Sciatic nerve (tissue), 2 donors: ENCODE measurements around the gene TSC22D2. TPM values are rescaled to one million over a fixed set of nuclear protein-coding genes. Genes with fewer than 3 reads are reported as not detected.

Experiments used
- ATAC-seq: fragments of 200-7000 bp; cut with Tn5 transposase; one replicate; pipeline ENCODE4 v1.9.1; 2020; ENCODE audit warnings: mild to moderate bottlenecking, moderate library complexity
- DNase-seq: peaks from one replicate; pipeline ENCODE4 v3.0.0-alpha.2; 2020; ENCODE audit warnings: low spot score
- intact Hi-C: fragments of 100-400 bp; cut with DNase I; formaldehyde crosslinking; loops from one replicate; pipeline ENCODE4 v1.14.2; 2022
- total RNA-seq: library from RNA; stranded (reverse); fragmentation: NEBNext Ultra II Directional; extraction: Animal tissue kit (Norgen Biotek cat#: 25700); gene quantifications from one replicate; pipeline ENCODE4 v1.2.1, GENCODE V29; 2021
- donor health status: DM: no; HTN: no; CAD: no.
- donor health status: DM: no; HTN: no; CAD: no.

Gene TSC22D2
- total RNA-seq, 1 donor from 2014 or later, result 30.6 TPM

- DNase-seq (no peak), ATAC-seq (no peak)
- intact Hi-C loops, result no loop called here
Measured at GRCh38 chr3:150379469-150379868, 28.6 kb upstream of the TSC22D2 start.

GRCh38 chr3:150384296-150385212 lies 23.5 kb upstream of the TSC22D2 start:
- no peak for DNase-seq
- intact Hi-C loops, result no loop called here
- ATAC-seq, result peak; percentile 87

- DNase-seq (no peak), ATAC-seq (peak; percentile 28)
- intact Hi-C loops, result no loop called here
Measured at GRCh38 chr3:150385296-150386242, 22.5 kb upstream of the TSC22D2 start.

- intact Hi-C loops, result no loop called here
- no peak for ATAC-seq
- DNase-seq, result no peak
Measured at GRCh38 chr3:150388498-150389418, 19.3 kb upstream of the TSC22D2 start.

GRCh38 chr3:150390087-150390486 lies 18.0 kb upstream of the TSC22D2 start:
- intact Hi-C loops, result no loop called here
- DNase-seq (no peak), ATAC-seq (no peak)

GRCh38 chr3:150391161-150391560 lies 16.9 kb upstream of the TSC22D2 start:
- ATAC-seq (no peak), DNase-seq (no peak)
- intact Hi-C loops, result no loop called here

GRCh38 chr3:150393745-150394144 lies 14.4 kb upstream of the TSC22D2 start:
- ATAC-seq (no peak), DNase-seq (no peak)
- intact Hi-C loops, result no loop called here

- no peak for ATAC-seq
- no peak for DNase-seq
- intact Hi-C loops, result no loop called here
Measured at GRCh38 chr3:150394606-150395005, 13.5 kb upstream of the TSC22D2 start.

GRCh38 chr3:150396491-150396890 lies 11.6 kb upstream of the TSC22D2 start:
- no peak for ATAC-seq
- intact Hi-C loops, result no loop called here
- DNase-seq, result no peak

- no peak for DNase-seq
- intact Hi-C loops, result no loop called here
- ATAC-seq, result peak; percentile 80
Measured at GRCh38 chr3:150396956-150397550, 11.0 kb upstream of the TSC22D2 start.

- intact Hi-C loops, result no loop called here
Measured at GRCh38 chr3:150399060-150399459, 9.0 kb upstream of the TSC22D2 start.

GRCh38 chr3:150401285-150401684 lies 6.8 kb upstream of the TSC22D2 start:
- intact Hi-C loops, result no loop called here
- ATAC-seq, result no peak

More at GRCh38 chr3:150399060-150399459, 9.0 kb upstream of the TSC22D2 start:
- DNase-seq (no peak), ATAC-seq (no peak)

GRCh38 chr3:150402217-150402616 lies 5.9 kb upstream of the TSC22D2 start:
- intact Hi-C loops, result no loop called here

More at GRCh38 chr3:150401285-150401684, 6.8 kb upstream of the TSC22D2 start:
- DNase-seq, result no peak

GRCh38 chr3:150404023-150404422 lies 4.1 kb upstream of the TSC22D2 start:
- DNase-seq (no peak), ATAC-seq (no peak)
- intact Hi-C loops, result no loop called here

More at GRCh38 chr3:150402217-150402616, 5.9 kb upstream of the TSC22D2 start:
- ATAC-seq, result no peak
- DNase-seq, result no peak

GRCh38 chr3:150407051-150407807 lies 869 bp upstream of the TSC22D2 start:
- DNase-seq (no peak), ATAC-seq (no peak)
- intact Hi-C loops, result no loop called here

- ATAC-seq, result peak; percentile 21
- intact Hi-C loops, result no loop called here
- DNase-seq, result no peak
Measured at GRCh38 chr3:150407808-150408220, 284 bp upstream of the TSC22D2 start.

GRCh38 chr3:150409125-150409511 lies 1.0 kb downstream of the TSC22D2 start:
- DNase-seq, result no peak
- no peak for ATAC-seq
- intact Hi-C loops, result no loop called here
